Activated CD8-positive, alpha-beta T cell treated with anti-CD3 and anti-CD28 coated beads for 36 hours (primary cell): ENCODE data around the gene TRIM38. TPM values are rescaled to one million over a fixed set of nuclear protein-coding genes. Genes with fewer than 3 reads are reported as not detected.

Experiments used
- ATAC-seq: fragments of 200-7000 bp; cut with Tn5 transposase; one replicate; pipeline ENCODE4 v1.10.0; 2021; ENCODE audit warnings: mild to moderate bottlenecking, moderate library complexity
- CTCF ChIA-PET: fragments of 350-600 bp; sonication (Branson Sonifier 250); formaldehyde crosslinking; loops from one replicate; lab custom pipeline; 2021; ENCODE audit warnings: antibody characterized with exemption; lab: Charles Lee
- POLR2A ChIA-PET: fragments of 350-600 bp; sonication (Branson Sonifier 250); formaldehyde crosslinking; loops from one replicate; lab custom pipeline; 2021; ENCODE audit warnings: antibody characterized with exemption; lab: Charles Lee
- DNase-seq: peaks from one replicate; pipeline ENCODE4 v3.0.0-alpha.2; 2020
- H3K27ac Mint-ChIP-seq: one replicate; pipeline ENCODE4 v1.8.0; 2021; ENCODE audit warnings: mild to moderate bottlenecking, mixed read lengths
- H3K27me3 Mint-ChIP-seq: one replicate; pipeline ENCODE4 v1.8.0; 2021; ENCODE audit warnings: mixed read lengths
- H3K36me3 Mint-ChIP-seq: one replicate; pipeline ENCODE4 v1.8.0; 2021; ENCODE audit warnings: low read depth, mixed read lengths
- H3K4me1 Mint-ChIP-seq: one replicate; pipeline ENCODE4 v1.8.0; 2021; ENCODE audit warnings: low read depth, mixed read lengths
- H3K4me3 Mint-ChIP-seq: one replicate; pipeline ENCODE4 v1.8.0; 2021; ENCODE audit warnings: mild to moderate bottlenecking, moderate library complexity, mixed read lengths
- H3K9me3 Mint-ChIP-seq: one replicate; pipeline ENCODE4 v1.8.0; 2021; ENCODE audit warnings: mixed read lengths
- intact Hi-C: fragments of 100-400 bp; cut with micrococcal nuclease; formaldehyde crosslinking; loops from one replicate; pipeline ENCODE4 v1.10.0; 2022
- total RNA-seq, 2 experiments: library from RNA; stranded (reverse); gene quantifications; one replicate each; pipeline ENCODE4 v1.2.3, GENCODE V29; 2021
- TF ChIP-seq, protein P1 (sequence below): fragments of 200-600 bp; IDR thresholded peaks from one replicate; pipeline ENCODE4 v1.8.0; 2022; ENCODE audit warnings: antibody characterized with exemption, mild to moderate bottlenecking

TRIM38 gene
- total RNA-seq, 2 experiments from 2014 or later: 8.0 to 8.3 TPM

DNA sequence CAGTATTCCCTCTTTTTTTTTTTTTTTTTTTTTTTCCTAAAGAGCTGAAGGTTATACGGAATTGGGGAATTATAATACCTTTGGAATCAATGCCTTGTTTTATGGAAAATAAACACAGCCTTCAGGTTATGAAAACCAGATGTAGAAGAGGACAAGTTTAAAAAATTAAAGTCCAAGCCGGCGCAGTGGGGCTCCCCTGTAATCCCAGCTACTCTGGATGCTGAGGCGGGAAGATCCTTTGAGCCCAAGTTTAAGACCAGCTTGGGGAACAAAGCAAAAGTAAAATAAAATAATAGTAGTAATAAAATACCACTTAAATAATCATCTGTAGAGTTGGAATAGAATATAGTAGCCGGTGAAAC, 57.3 kb downstream of the TRIM38 start:
- CTCF ChIA-PET: interaction anchor here (1.3 to 4.8 kb wide), 4 partner anchors 12 to 58 kb away, joined by 3 to 25 read pairs (median 17); a partner anchor contains a TSS

GRCh38 chr6:26020329-26021000, 57.9 kb downstream of the TRIM38 start:
- ChIA-PET POLR2A (interaction anchor here (0.6 to 23.0 kb wide), 43 partner anchors 10 to 1844 kb away, joined by 3 to 1376 read pairs (median 4); partner anchors contain the start of gene TRIM38), CTCF (interaction anchor here (1.3 to 4.8 kb wide), 5 partner anchors 11 to 59 kb away, joined by 3 to 25 read pairs (median 9); a partner anchor contains a TSS)
- ATAC-seq: peak; percentile 51
- peaks cover 47% of the 10 kb centered on the region for H3K4me1 Mint-ChIP-seq
- peaks cover 2% of the 10 kb centered on the region for H3K36me3 Mint-ChIP-seq
- DNase-seq: peak; percentile 82
- peak overlapping the region; percentile 99 for H3K4me3 Mint-ChIP-seq
- intact Hi-C loops: no loop called here
- H3K27me3 Mint-ChIP-seq: no peaks in the 10 kb centered on the region
- TF ChIP-seq, protein P1, sequence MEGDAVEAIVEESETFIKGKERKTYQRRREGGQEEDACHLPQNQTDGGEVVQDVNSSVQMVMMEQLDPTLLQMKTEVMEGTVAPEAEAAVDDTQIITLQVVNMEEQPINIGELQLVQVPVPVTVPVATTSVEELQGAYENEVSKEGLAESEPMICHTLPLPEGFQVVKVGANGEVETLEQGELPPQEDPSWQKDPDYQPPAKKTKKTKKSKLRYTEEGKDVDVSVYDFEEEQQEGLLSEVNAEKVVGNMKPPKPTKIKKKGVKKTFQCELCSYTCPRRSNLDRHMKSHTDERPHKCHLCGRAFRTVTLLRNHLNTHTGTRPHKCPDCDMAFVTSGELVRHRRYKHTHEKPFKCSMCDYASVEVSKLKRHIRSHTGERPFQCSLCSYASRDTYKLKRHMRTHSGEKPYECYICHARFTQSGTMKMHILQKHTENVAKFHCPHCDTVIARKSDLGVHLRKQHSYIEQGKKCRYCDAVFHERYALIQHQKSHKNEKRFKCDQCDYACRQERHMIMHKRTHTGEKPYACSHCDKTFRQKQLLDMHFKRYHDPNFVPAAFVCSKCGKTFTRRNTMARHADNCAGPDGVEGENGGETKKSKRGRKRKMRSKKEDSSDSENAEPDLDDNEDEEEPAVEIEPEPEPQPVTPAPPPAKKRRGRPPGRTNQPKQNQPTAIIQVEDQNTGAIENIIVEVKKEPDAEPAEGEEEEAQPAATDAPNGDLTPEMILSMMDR: no peak
- peak overlapping the region; percentile 100 for H3K27ac Mint-ChIP-seq
- H3K9me3 Mint-ChIP-seq: peaks cover 8% of the 10 kb centered on the region

More for the DNA sequence above, 57.3 kb downstream of the TRIM38 start:
- H3K9me3 Mint-ChIP-seq: peaks cover 8% of the 10 kb centered on the region
- H3K27ac Mint-ChIP-seq: peak overlapping the region; percentile 100
- DNase-seq (no peak), ATAC-seq (no peak)
- peak overlapping the region; percentile 99 for H3K4me3 Mint-ChIP-seq
- TF ChIP-seq, protein P1: no peak
- no peaks in the 10 kb centered on the region for H3K27me3 Mint-ChIP-seq
- H3K36me3 Mint-ChIP-seq: peaks cover 2% of the 10 kb centered on the region
- intact Hi-C loops: no loop called here
- POLR2A ChIA-PET: interaction anchor here (0.6 to 23.0 kb wide), 34 partner anchors 10 to 1818 kb away, joined by 3 to 1376 read pairs (median 4); partner anchors contain the start of gene TRIM38
- peaks cover 43% of the 10 kb centered on the region for H3K4me1 Mint-ChIP-seq

GRCh38 chr6:26021001-26021349, 58.4 kb downstream of the TRIM38 start:
- Mint-ChIP-seq H3K4me3 (peak overlapping the region; percentile 99), H3K9me3 (peaks cover 8% of the 10 kb centered on the region), H3K4me1 (peaks cover 52% of the 10 kb centered on the region), H3K27me3 (no peaks in the 10 kb centered on the region), H3K27ac (peak overlapping the region; percentile 100), H3K36me3 (peaks cover 2% of the 10 kb centered on the region)
- ATAC-seq (no peak), DNase-seq (peak; percentile 79)
- TF ChIP-seq, protein P1: no peak
- intact Hi-C loops: no loop called here
- POLR2A ChIA-PET: interaction anchor here (0.8 to 23.0 kb wide), 29 partner anchors 10 to 1844 kb away, joined by 3 to 1376 read pairs (median 4); partner anchors contain the start of gene TRIM38
- CTCF ChIA-PET: interaction anchor here (1.3 to 4.8 kb wide), 5 partner anchors 10 to 59 kb away, joined by 3 to 25 read pairs (median 9); a partner anchor contains a TSS

GRCh38 chr6:26021350-26022131, 58.9 kb downstream of the TRIM38 start:
- CTCF ChIA-PET: interaction anchor here (0.7 to 4.8 kb wide), 6 partner anchors 10 to 28 kb away, joined by 3 to 25 read pairs (median 6); a partner anchor contains a TSS
- H3K27me3 Mint-ChIP-seq: no peaks in the 10 kb centered on the region
- peak; percentile 66 for ATAC-seq
- H3K4me3 Mint-ChIP-seq: peak overlapping the region; percentile 99
- peaks cover 52% of the 10 kb centered on the region for H3K4me1 Mint-ChIP-seq
- POLR2A ChIA-PET: interaction anchor here (0.6 to 23.0 kb wide), 29 partner anchors 9 to 1843 kb away, joined by 3 to 1376 read pairs (median 5); partner anchors contain the start of gene TRIM38
- peaks cover 2% of the 10 kb centered on the region for H3K36me3 Mint-ChIP-seq
- DNase-seq: peak; percentile 96
- peak overlapping the region; percentile 100 for H3K27ac Mint-ChIP-seq
- H3K9me3 Mint-ChIP-seq: peaks cover 8% of the 10 kb centered on the region
- intact Hi-C loops: no loop called here
- TF ChIP-seq, protein P1: no peak
